Measurements from ENCODE around the gene FKBP5.
"Not testable (repeated sequence)": the region's sequence is repeated elsewhere in the genome, so short reads cannot be mapped to it uniquely, and the experiment has no call there.

The FKBP5 gene

DNA sequence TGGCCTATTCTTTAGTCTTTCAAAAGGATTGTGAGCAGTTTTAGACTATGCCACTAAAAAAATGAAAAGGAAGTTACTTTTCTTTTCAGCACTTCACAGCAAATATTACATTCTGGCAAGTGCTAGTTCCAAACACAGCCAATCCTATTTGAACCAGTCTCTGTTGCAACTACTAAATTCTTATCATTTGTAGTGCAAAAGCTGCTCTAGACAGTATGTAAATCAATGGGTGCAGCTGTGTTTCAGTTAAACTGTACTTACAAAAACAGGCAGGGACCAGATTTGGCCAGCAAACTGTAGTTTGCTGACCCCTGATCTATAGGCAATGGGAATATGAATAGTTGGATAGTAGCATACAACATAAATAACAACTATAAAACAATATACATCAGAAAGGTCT is 107.9 kb downstream of the FKBP5 start:
- no peak for DNase-seq

DNA sequence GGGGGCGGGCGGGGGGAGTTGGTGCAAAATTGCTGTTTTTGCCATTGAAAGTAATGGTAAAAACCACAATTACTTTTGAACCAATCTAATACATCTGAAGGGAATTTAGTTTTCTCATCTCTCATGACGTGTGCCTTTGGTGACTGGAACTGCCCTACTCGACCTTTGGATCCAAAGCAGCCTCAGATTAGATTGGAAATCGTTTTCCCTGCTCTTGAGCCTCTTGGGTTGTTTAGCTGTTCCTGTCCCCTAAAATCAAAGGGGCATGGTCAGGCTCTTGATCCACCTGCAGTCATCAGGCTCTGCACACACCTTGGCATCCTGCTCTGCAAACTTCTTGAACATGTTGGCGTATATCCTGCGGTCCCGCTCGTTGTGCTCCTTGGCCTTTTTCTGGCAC is 112.0 kb downstream of the FKBP5 start:
- no peak for DNase-seq

DNA sequence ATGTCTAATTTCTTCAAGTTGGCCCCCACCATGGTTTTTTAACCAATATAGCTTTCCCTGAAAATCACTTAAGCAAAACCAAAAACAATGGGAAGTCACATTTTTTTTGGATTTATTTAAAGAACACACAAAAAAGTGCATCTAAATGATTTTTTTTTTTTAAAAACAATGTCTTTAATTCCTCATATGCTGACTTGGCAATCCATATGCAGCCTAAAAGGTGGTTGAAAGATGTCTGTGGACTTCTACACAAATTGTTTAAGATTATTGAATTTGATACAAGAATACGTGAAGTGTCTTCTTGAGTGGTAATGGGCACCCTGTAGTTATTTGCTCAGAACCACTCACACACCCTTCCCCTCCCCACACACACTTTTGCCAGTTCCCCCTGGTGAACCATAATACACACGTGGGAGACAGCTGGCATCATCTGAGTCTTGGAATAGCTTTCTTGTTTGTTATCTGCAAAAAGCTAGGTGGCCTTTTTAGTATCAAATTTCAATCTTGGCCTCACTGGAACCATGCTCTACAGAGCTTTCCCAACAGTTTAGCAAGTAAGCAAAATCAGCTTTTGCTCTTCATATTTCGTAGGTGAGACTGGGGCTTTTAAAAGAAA is 115.1 kb downstream of the FKBP5 start:
- no peak for DNase-seq

GRCh38 chr6:35570885-35571330 is 117.8 kb downstream of the FKBP5 start:
- not testable (repeated sequence) for DNase-seq

DNA sequence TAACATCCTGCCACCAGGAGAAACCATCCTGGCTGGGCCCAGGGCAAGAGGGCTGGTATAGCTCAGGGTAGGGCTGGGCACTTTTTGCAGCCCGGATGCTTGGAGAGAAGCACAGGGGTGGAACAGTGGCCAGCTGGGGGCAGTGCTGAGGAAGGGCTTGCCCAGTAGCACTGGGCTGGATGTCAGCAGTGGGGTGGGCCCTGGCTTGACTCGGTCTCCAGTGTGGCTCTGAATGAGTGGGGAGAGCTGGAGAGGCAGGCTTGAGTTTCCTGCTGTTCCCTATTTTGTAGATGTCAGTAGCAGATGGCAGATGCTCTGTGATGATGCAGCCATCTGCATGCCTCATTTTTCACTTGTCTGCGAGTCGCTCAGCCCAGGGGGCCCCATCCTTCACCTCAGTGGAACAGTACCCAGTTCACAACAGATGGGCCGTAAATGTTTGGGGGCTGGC is 119.7 kb downstream of the FKBP5 start:
- DNase-seq, result no peak

- DNase-seq, result no peak
These were observed 121.9 kb downstream of the FKBP5 start for GRCh38 chr6:35566794-35567193.

- no peak for DNase-seq
These were observed 124.0 kb downstream of the FKBP5 start for GRCh38 chr6:35564733-35565132.

DNA sequence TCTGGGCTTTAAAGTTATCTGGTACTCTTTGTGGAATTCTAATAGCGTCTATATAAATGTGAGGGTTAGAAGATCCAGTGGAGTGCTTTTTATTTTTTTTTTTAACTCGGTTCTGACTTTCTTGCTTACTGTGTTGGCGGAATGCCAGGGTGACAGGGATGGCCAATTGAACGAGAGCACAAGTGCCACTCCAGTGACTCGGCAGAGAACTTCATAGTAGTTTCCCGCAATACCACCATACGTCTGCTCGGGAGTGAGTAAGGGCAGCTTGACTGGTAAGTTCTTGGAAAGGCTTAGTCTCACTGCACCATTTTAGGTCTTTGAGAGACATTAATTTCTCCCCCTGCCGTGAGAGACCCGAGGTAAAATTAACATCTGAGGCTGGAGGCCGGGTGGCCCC is 126.7 kb downstream of the FKBP5 start:
- no peak for DNase-seq

DNA sequence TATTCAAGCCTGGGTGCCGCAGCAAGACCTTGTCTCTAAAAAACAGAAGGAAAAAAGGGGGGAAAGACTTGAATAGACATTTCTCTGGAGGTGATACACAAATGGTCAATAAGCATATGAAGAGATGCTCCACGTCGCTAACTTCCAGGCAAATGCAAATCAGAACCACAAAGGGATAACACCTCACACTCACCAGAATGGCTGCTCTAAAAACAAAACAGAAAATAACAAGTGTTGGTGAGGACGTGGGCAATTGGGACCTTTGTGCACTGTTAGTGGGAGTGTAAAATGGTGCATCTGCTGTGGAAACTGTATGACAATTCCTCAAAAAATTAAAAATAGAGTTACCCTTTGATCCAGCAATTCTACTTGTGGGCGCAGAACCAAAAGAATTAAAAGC is 127.6 kb downstream of the FKBP5 start:
- no peak for DNase-seq

DNA sequence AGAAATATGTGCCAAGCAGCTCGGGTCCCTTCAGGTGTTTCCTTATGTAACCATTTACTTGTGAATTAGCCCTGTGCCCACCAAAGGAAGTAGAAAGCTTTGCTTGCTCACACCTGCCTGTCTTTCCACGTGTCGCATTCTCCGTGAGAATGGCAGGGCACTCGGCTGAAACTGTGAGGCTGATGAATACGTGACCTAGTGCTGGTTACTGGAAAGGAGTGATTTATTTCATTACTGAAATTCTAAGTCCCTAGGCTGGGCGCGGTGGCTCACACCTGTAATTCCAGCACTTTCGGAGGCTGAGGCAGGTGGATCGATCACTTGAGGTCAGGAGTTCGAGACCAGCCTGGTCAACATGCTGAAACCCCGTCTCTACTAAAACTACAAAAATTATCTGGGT is 130.1 kb downstream of the FKBP5 start:
- no peak for DNase-seq

DNA sequence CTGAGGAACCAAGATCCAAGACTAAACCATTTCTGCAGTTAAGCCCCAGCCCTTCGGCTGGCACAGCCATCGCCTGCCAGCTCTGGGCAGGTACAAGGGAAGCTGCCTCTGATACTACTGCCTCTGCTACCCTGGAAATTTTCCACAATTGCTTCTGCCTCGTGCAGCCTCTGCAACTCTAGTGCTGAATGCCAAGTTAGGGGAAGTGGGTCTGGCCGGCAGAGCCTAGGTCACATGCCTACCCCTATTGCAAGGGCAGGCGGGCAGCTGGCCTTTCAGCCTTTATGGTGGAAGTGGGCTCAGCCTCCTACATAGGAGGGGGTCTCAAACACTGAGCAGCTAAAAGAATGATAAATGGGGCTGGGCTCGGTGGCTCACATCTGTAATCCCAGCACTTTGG is 131.5 kb downstream of the FKBP5 start:
- DNase-seq, result no peak

DNA sequence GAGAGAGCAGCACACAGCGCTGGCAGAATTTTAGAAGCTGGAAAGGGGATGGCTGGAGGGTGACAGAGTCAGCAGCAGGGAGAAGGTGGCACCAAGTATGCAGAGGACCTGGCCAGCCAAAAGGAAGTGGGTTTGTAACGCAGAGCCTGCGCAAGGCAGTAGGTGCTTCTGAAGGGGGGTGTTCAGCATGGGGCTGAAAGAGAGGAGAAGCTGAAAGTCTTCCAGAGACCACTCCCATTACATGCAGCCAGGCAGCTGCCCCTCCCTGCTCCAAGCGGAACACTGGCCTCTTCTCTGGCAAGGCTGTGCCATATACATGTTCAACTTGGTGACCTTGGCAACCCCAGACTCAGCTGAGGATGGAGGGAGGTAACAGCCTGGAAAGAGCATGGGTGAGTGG is 133.9 kb downstream of the FKBP5 start:
- no peak for DNase-seq

DNA sequence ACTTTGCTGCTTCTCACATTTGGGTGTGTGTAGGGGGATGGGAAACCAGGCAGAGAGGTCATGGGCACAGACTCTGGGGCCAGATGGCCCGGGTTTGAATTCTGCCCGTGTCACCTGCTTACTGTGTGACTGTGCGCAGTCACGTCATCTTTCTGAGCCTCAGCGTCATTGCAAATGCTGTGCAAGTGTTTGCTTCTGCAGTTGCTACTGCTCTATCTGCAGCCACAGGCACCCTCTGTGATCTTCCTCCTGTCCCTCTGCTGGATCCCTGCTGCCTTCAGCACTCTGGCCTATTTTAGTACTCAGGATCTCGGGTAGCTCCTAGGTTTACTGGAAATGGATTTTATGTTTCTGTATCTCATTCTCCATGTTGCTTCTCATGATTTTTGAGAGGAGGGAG is 135.4 kb downstream of the FKBP5 start:
- no peak for DNase-seq

DNA sequence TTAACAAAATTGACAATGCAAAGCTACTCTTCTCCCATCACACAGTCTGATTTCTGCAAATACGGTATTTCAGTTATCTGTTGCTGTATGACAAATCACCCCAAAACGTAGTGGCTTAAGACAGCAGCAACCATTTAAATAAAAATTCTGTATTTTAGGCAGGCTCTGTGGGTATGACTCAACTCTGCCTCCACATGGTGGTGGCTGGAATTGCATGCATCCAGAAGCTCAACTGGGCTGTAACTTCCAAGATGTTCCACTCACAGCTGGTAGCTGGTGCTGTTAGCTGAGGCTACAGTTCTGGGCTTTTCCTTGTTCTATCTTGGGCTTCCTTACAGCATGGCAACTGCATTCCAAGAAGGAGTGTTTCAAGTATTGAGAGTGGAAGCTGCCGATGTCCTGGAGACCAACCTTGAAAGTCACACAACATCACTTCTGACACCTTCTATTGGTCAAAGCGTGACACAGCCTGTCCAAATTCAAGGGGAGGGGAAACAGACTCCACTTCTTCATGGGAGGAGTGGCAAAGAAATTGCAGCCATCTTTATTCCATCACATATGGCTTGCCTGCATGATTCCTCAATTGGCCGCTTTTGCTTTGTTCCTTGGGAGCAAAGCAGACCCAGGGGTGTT is 136.3 kb downstream of the FKBP5 start:
- no peak for DNase-seq

DNA sequence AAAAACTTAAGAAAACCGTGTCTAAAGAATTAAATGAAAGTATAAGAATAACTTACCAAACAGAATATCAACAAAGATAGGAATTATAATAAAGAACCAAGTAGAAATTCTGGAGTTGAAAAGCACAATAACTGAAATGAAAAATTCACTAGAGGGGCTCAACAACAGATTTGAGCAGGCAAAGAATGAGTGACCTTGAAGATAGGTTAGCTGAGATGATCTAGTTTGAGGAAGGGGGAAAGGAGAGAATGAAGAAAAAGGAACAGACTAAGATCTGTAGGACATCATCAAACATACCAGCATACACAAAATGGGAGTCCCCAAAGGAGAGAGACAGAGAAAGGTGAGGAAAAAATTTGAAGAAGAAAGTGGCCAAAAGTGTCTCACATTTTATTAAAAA is 138.3 kb downstream of the FKBP5 start:
- DNase-seq, result no peak

- DNase-seq, result no peak
These were observed 141.0 kb downstream of the FKBP5 start for GRCh38 chr6:35547676-35548075.

DNA sequence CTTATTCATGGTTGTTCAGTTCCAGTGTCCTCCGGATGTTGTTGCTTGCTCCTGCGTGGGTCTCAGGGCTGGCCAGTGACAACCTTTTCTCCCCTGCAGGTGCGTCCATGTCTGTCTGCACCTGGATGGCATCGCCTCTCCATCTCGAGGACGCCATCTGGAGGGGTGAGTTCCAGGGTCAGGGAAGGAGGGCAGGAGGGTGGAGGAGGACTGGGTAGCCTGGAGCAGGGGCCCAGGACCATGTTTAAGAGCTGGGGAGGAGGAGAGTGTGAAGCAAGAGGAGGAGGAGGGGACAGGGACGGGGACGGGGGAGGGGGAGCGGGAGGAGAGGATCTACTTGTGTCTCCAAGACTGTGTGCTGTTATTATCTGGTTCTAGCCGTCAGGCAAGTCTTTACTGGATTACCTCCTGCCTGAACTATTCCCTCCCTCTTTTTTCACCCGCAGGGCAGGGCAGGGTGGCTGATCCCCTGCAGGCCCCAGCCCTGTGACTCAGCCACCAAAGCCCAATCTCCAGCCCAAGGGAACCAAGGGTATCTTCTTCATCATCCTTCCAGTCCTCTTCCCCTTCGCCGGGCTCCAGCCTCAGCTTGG is 143.8 kb downstream of the FKBP5 start:
- no peak for DNase-seq

DNA sequence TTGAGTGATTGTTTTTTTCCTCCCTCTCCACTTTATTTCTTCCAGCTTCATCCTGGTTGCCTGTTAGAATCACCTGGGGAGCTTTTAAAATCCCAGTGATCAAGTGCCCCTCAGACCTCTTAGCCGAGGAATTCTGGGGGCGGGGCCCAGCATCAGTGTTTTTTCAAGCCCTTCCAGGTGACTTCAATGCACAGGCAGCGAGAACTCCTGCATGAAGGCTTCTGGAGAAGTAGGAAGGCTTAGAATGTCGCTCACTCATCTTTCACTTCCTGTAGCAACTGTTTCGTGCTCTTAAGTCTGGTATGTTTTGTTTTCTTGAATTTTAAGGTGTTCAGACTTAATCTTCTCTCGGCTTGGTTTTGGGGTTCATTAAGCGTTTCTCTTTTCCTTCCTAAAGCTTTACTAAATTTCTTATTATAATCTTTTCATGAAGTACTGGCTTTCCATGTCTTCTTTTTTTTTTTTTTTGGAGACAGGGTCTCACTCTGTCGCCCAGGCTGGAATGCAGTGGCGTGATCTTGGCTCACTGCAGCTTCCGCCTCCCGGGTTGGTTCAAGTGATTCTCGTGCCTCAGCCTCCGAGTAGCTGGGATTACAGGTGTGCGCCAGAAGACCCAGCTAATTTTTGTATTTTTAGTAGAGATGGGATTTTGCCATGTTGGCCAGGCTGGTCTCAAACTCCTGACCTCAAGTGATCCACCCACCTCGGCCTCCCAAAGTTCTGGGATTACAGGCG is 145.1 kb downstream of the FKBP5 start:
- DNase-seq, result no peak

- no peak for DNase-seq
These were observed 146.9 kb downstream of the FKBP5 start for GRCh38 chr6:35541836-35542235.

DNA sequence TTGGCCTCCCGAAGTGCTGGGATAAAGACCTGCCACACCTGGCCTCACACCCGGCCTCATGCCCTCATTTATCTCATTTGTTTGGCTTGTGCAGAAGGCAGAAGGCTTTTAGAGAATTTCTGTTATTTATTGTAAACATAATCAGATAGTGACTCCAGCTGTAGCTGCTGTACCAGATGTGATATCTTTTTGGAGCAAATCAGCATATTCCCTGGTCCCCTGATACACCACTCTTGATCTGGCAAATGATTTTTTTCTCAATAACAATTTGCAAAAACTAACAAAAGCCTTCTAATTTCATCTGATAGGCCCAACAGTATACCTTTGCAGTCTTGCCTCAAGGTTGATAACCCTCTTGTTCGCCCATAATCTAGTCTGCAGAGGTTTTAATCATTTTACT is 149.5 kb downstream of the FKBP5 start:
- DNase-seq, result no peak

- DNase-seq, result not testable (repeated sequence)
These were observed 152.9 kb downstream of the FKBP5 start for GRCh38 chr6:35535847-35536246.

- DNase-seq, result no peak
These were observed 154.1 kb downstream of the FKBP5 start for GRCh38 chr6:35534407-35535170.

DNA sequence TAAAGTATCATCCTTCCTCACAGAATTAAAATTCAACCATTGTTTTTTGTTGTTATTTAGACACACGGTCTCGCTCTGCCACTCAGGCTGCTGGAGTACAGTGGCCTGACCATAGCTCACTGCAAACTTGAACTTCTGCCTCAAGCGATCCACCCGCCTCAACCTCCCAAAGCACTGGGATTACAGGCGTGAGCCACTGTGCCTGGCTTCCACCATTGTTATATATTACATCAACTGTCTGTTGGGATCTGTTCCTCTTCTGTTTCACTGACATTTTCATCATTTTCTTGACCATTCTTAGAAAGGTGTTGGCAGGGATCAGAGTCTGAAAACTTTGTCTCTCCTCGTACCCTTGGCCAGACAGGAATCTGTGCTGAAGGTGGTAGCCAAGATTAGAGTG is 154.7 kb downstream of the FKBP5 start:
- DNase-seq, result no peak
